CD4-positive, alpha-beta T cell (primary cell): ENCODE results near the gene ATN1. TPM values are rescaled to one million over a fixed set of nuclear protein-coding genes. Genes with fewer than 3 reads are reported as not detected.

Experiments
- ATAC-seq: fragments of 200-7000 bp; cut with Tn5 transposase; one replicate; pipeline ENCODE4 v1.10.0; 2022; ENCODE audit warnings: mild to moderate bottlenecking; ENCODE audit not compliant: poor library complexity
- CTCF ChIA-PET: fragments of 350-600 bp; sonication (Branson Sonifier 250); formaldehyde crosslinking; loops from one replicate; lab custom pipeline; 2021; ENCODE audit warnings: antibody characterized with exemption, inconsistent platforms; lab: Charles Lee
- POLR2A ChIA-PET: fragments of 350-600 bp; sonication (Branson Sonifier 250); formaldehyde crosslinking; loops from one replicate; lab custom pipeline; 2021; ENCODE audit warnings: antibody characterized with exemption, inconsistent platforms; lab: Charles Lee
- DNase-seq, 14 experiments: peaks; one replicate each; pipeline ENCODE4 v3.0.0-alpha.2; 2013 to 2020; ENCODE audit warnings: mixed read lengths in 2 of 14
- H3K27ac ChIP-seq, 2 donors: one replicate each; pipeline versions ENCODE4 v1.5.1 to v1.7.0; 2013; ENCODE audit warnings: low read length in 2 of 2, low read depth in 1 of 2, mild to moderate bottlenecking in 1 of 2
- H3K27me3 ChIP-seq, 2 experiments: 1 replicate in 1 of 2; 2 replicates in 1 of 2; pipeline versions ENCODE4 v1.6.1 to v1.7.0; 2013; ENCODE audit warnings: low read length in 2 of 2, control low read depth in 1 of 2, mild to moderate bottlenecking in 1 of 2, moderate library complexity in 1 of 2; ENCODE audit not compliant: insufficient read depth in 2 of 2, control insufficient read depth in 1 of 2
- H3K36me3 ChIP-seq: one replicate; pipeline ENCODE4 v1.6.1; 2013; ENCODE audit warnings: low read length, control low read depth; ENCODE audit not compliant: insufficient read depth
- H3K4me1 ChIP-seq: one replicate; pipeline ENCODE4 v1.6.1; 2013; ENCODE audit warnings: low read length, control low read depth; ENCODE audit not compliant: insufficient read depth
- H3K4me3 ChIP-seq: one replicate; pipeline ENCODE4 v1.5.1; 2013; ENCODE audit warnings: mild to moderate bottlenecking, low read length, moderate library complexity
- H3K9me3 ChIP-seq, 2 experiments: 1 replicate in 1 of 2; 2 replicates in 1 of 2; pipeline versions ENCODE4 v1.6.1 to v1.7.0; 2013; ENCODE audit warnings: low read length in 2 of 2, mild to moderate bottlenecking in 2 of 2, control low read depth in 1 of 2, moderate library complexity in 1 of 2; ENCODE audit not compliant: control insufficient read depth in 1 of 2, insufficient read depth in 1 of 2
- H3K27ac Mint-ChIP-seq: one replicate; pipeline ENCODE4 v1.8.0; 2020; ENCODE audit warnings: mixed read lengths
- H3K27me3 Mint-ChIP-seq: one replicate; pipeline ENCODE4 v1.8.0; 2021; ENCODE audit warnings: mixed read lengths
- H3K36me3 Mint-ChIP-seq: one replicate; pipeline ENCODE4 v1.8.0; 2021; ENCODE audit warnings: low read depth, mixed read lengths
- H3K4me1 Mint-ChIP-seq: one replicate; pipeline ENCODE4 v1.8.0; 2021; ENCODE audit warnings: low read depth, mixed read lengths
- H3K4me3 Mint-ChIP-seq: one replicate; pipeline ENCODE4 v1.8.0; 2020; ENCODE audit warnings: mild to moderate bottlenecking, mixed read lengths
- H3K9me3 Mint-ChIP-seq: one replicate; pipeline ENCODE4 v1.8.0; 2020; ENCODE audit warnings: mixed read lengths
- intact Hi-C, 2 experiments: fragments of 100-400 bp; cut with DNase I in 1 of 2; cut with micrococcal nuclease in 1 of 2; formaldehyde crosslinking; loops; one replicate each; pipeline versions ENCODE4 v1.15.1 to v1.9.0; 2023 to 2025; cut with DNase I, micrococcal nuclease
- total RNA-seq, 174 experiments: library from RNA in 2 of 174; stranded (reverse) in 2 of 174; gene quantifications; one replicate each; pipeline ENCODE4 v1.2.3 and lab custom pipeline; 2021 to 2026
- TF ChIP-seq, protein P1 (sequence below): fragments of 200-600 bp; IDR thresholded peaks from one replicate; pipeline ENCODE4 v1.8.0; 2022; ENCODE audit warnings: antibody characterized with exemption, mild to moderate bottlenecking

Gene ATN1
- total RNA-seq, 2 experiments from 2014 or later = 28.7 to 29.6 TPM

DNA sequence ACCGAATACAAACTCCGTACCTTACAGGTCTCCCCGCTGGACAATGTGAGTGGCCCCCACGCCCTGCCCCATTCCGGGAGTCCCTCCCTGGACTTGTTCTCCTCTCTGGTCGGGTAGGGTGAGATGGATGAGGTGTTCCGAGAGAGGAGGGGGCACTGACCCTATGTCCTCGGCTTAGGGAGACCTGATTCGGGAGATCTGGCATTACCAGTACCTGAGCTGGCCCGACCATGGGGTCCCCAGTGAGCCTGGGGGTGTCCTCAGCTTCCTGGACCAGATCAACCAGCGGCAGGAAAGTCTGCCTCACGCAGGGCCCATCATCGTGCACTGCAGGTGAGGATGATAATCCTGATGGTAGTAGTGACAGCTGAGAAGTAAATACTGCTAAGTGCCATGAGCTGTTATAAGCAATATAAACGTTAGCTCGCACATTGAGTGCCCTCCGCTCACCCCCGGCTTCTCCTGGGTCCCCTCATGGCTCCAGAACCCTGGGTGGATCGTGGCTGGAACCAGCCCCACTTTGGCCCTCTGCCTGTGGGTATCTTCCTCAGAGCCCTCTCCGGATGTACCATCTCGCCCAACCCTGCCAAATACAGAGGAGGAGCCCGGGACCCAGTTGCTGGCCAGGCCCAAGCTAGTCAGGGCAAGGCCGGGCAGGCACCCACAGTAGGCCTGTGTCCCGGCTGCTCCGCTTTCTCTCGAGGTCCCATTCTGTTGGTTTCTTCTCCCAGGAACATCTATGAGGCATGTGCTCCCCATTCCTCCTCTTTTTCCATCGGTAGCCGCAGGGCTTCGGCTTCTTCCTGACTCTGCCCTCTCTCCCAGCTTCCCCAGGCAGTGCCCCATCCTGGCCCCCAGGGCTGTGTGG lies 30.2 kb downstream of the ATN1 start:
- H3K4me3 ChIP-seq = peak overlapping the region; percentile 50
- TF ChIP-seq, protein P1, sequence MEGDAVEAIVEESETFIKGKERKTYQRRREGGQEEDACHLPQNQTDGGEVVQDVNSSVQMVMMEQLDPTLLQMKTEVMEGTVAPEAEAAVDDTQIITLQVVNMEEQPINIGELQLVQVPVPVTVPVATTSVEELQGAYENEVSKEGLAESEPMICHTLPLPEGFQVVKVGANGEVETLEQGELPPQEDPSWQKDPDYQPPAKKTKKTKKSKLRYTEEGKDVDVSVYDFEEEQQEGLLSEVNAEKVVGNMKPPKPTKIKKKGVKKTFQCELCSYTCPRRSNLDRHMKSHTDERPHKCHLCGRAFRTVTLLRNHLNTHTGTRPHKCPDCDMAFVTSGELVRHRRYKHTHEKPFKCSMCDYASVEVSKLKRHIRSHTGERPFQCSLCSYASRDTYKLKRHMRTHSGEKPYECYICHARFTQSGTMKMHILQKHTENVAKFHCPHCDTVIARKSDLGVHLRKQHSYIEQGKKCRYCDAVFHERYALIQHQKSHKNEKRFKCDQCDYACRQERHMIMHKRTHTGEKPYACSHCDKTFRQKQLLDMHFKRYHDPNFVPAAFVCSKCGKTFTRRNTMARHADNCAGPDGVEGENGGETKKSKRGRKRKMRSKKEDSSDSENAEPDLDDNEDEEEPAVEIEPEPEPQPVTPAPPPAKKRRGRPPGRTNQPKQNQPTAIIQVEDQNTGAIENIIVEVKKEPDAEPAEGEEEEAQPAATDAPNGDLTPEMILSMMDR = no peak
- H3K36me3 Mint-ChIP-seq = peaks cover 88% of the 10 kb centered on the region

DNA sequence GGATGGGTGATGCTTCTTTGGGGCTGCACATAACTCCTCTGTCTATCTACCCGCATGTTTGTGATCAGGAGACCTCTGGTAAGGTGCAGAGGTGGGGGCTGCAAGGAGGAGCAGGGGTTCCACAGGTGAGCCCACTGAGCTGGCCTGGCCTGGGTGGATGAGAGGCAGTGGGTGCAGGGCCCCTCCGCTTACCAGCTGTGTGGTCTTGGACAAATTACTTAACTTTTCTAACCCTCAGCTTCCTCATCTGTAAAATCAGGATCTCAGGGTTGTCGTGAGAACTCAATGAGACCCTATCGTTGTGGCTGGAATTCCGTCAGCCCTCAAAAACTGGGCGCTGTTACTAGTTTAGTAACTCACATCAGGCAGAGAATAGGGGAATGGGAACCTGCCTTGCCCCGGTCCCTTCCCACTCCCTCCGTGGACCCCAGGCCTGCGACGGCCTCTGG lies 30.9 kb downstream of the ATN1 start:
- H3K4me3 Mint-ChIP-seq = peak overlapping the region; percentile 92
- ChIA-PET CTCF (interaction anchor here (1.0 to 13.3 kb wide), 5 partner anchors 11 to 151 kb away, joined by 3 to 324 read pairs (median 4); partner anchors contain the start of genes C12orf57, C1RL, PTPN6 and RNU7-1), POLR2A (interaction anchor here (0.7 to 16.4 kb wide), 16 partner anchors 10 to 507 kb away, joined by 3 to 963 read pairs (median 6); partner anchors contain the start of genes C12orf57, C1RL, COPS7A and EMG1)
- H3K4me1 Mint-ChIP-seq = peaks cover 85% of the 10 kb centered on the region
- H3K36me3 Mint-ChIP-seq = peaks cover 81% of the 10 kb centered on the region
- Histone ChIP-seq H3K4me1 (peaks cover 98% of the 10 kb centered on the region), H3K9me3 (no peaks in the 10 kb centered on the region), H3K4me3 (peak overlapping the region; percentile 50), H3K36me3 (peaks cover 59% of the 10 kb centered on the region), H3K27ac (peak overlapping the region; percentile 90 to 96), H3K27me3 (no peaks in the 10 kb centered on the region)
- H3K9me3 Mint-ChIP-seq = no peaks in the 10 kb centered on the region
- no peaks in the 10 kb centered on the region for H3K27me3 Mint-ChIP-seq
- DNase-seq = no peak
- peak overlapping the region; percentile 97 for H3K27ac Mint-ChIP-seq
- ATAC-seq = no peak
- TF ChIP-seq, protein P1 = no peak
- intact Hi-C loops = no loop called here

More for the DNA sequence above, 30.2 kb downstream of the ATN1 start:
- H3K9me3 Mint-ChIP-seq = no peaks in the 10 kb centered on the region
- H3K27ac Mint-ChIP-seq = peak overlapping the region; percentile 97
- Histone ChIP-seq H3K27ac (peak overlapping the region; percentile 90 to 96), H3K9me3 (no peaks in the 10 kb centered on the region), H3K36me3 (peaks cover 65% of the 10 kb centered on the region), H3K4me1 (peaks cover 100% of the 10 kb centered on the region), H3K27me3 (no peaks in the 10 kb centered on the region)
- peak in 2 of 14 experiments; percentile 32 to 36 for DNase-seq
- ChIA-PET CTCF (interaction anchor here (1.0 to 13.3 kb wide), 4 partner anchors 10 to 86 kb away, joined by 3 to 324 read pairs (median 12); partner anchors contain the start of genes C12orf57, PTPN6 and RNU7-1), POLR2A (interaction anchor here (0.7 to 16.4 kb wide), 15 partner anchors 10 to 507 kb away, joined by 3 to 963 read pairs (median 6); partner anchors contain the start of genes C12orf57, C1RL, COPS7A and EMG1)
- intact Hi-C loops = no loop called here
- H3K4me1 Mint-ChIP-seq = peaks cover 90% of the 10 kb centered on the region
- H3K27me3 Mint-ChIP-seq = no peaks in the 10 kb centered on the region
- no peak for ATAC-seq
- peak overlapping the region; percentile 92 for H3K4me3 Mint-ChIP-seq

DNA sequence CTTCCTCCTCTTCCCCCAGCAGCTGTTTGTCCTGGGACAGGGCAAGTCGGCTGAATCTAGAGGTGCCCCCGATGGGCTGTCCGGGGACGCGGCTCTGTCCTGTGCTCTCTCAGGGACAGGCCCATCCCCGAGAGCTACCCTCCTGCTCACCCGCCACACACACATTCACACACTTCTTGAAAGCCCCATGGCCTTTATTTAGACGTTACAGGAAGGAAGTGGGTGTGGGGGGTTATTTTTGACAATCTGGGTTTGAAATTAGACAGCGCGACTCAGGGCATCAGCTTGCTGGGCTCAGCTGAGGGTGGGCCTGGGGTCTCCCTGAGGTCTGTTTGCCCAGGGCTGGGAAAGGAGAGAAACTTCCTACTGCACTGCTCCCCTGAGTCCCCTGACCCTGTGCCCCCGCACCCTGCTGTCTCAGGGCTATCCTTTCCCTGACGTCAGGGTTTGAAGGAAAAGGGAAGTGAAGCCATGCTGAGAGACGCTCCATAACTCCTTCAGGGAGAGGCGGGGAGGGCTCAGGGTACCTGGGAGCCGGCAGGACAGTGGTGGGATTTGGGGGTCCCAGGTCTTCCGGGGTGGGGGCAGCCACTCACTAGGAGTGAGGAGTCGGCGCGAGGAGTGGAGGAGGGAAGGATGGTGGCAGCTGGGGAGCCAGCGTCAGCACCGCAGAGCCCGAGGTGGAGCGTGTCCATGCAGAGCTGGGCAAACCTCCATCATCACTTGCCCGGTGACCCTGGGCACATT lies 31.5 kb downstream of the ATN1 start:
- Mint-ChIP-seq H3K4me1 (peaks cover 81% of the 10 kb centered on the region), H3K27me3 (no peaks in the 10 kb centered on the region), H3K27ac (peak overlapping the region; percentile 97), H3K4me3 (peak overlapping the region; percentile 92), H3K36me3 (peaks cover 75% of the 10 kb centered on the region), H3K9me3 (no peaks in the 10 kb centered on the region)
- intact Hi-C loops = no loop called here
- H3K4me3 ChIP-seq = peak overlapping the region; percentile 50
- DNase-seq (peak; percentile 57 to 93 (median 69)), ATAC-seq (peak; percentile 60)
- H3K9me3 ChIP-seq = no peaks in the 10 kb centered on the region
- H3K27me3 ChIP-seq = no peaks in the 10 kb centered on the region
- ChIA-PET POLR2A (interaction anchor here (0.8 to 16.4 kb wide), 16 partner anchors 9 to 508 kb away, joined by 3 to 963 read pairs (median 6); partner anchors contain the start of genes C12orf57, C1RL, COPS7A and GAPDH), CTCF (interaction anchor here (1.3 to 13.3 kb wide), 4 partner anchors 11 to 150 kb away, joined by 4 to 324 read pairs (median 12); partner anchors contain the start of genes C12orf57, C1RL, PTPN6 and RNU7-1)
- peaks cover 58% of the 10 kb centered on the region for H3K36me3 ChIP-seq
- H3K4me1 ChIP-seq = peaks cover 98% of the 10 kb centered on the region
- H3K27ac ChIP-seq = peak overlapping the region; percentile 90 to 96
- TF ChIP-seq, protein P1 = no peak
